T-helper 2 cell treated with Interferon-gamma antibody and Interleukin-4, amounts not matched to agents 100 ng/mL and 5 ng/mL, for 36 hours (primary cell): Measurements from ENCODE around the gene AFTPH. TPM values are rescaled to one million over a fixed set of nuclear protein-coding genes. Genes with fewer than 3 reads are reported as not detected.

Experiments
- intact Hi-C: fragments of 100-400 bp; cut with micrococcal nuclease; formaldehyde crosslinking; loops from one replicate; pipeline ENCODE4 v1.15.1; 2023
- total RNA-seq: library from RNA; stranded (reverse); gene quantifications from 2 replicates; pipeline ENCODE4 v1.2.3, GENCODE V29; 2022

Gene AFTPH
- total RNA-seq, 1 donor from 2014 or later = 31.7 TPM

DNA sequence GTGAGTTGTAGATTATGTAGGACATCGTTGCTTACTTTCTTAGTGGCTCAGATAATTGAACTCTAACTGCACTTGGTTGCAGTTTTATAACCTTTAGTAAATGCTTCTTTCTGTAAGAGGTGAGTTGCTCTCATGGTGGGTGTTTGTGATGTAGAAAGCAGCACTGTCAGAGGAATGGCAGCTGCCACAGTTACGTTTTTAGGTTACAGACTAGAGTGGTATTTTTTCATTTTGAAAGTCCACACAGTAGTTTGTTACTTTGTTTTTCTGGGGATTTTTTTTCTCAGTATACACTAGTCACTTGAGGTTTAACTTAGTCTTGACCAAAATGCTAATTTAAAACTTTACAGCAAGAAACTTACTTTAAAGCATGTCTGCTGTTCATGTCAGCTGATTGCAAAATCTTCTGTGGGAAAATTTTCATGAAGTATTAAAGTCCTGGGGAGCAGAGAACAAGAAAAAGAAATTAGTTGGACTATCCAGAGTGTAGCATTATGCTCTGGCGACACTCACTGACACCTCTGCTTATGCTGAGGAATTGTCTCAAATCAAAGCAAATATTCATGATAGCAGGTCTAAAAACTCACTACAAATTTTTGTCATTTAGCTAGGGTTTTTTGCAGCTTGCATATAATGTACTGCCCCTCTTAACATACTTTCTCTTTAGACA is 14.8 kb downstream of the AFTPH start:
- intact Hi-C loops = no loop called here

- intact Hi-C loops = no loop called here
Observed at GRCh38 chr2:64540615-64541014, 16.5 kb downstream of the AFTPH start.

DNA sequence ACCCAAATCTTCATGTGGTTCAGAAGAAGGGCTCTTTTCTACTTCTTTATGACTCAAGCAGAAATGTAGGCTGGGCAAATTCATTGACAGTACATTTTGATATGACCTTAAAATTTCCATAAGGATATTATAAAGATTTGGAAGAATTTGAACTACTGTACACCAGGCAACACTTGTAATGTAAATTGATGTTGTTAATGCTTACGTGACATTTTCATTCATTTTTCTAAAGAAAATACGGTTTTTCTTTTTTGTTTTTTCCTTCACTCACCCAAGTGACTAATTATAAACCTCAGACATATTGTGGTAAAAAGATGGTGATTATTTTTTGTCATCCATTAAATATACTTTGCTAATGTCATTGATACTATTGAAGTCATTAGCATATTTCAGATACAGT is 17.4 kb downstream of the AFTPH start:
- intact Hi-C loops = no loop called here

DNA sequence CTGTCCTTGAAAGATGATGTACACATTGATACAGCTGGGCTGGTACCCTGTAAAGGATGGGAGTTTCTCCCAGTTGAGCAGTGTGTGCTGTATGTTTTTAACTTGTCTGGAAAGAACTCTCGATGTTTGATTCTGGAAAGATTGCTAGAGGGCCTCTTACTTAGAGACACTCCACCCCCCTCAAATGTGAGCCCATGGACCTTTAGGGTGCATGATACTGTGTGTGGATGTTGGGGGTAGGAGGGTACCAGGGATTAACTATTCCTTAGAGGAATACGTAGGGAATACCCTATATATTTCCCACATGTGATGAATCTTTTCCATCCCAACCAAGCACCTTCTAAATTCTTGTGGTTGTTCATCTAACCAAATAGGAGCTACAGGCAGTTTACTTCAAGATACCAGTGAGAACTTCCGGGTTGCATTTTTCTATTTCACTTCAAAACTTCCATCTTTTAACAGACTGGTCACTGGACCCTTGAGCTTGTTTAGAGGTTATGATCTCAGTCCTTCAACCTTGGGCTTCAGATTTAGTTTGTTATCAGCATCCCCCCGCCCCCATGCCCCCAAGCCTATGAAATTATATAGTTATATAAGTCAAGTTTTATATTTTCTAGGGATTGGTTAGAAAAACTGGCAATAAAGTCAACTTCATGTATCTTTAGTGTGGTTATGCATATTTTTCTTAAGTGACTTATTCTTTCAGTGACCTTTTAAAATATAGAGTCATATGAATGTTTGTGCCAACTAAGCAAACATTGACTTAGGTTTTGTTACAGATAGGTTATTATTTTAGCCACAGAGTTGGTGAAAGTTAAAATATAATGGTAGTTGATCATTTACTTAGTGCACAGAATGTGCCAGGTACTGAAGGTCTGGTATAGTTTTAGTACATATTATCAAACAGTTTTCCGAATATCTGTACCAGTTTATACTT is 18.2 kb downstream of the AFTPH start:
- intact Hi-C loops = no loop called here

DNA sequence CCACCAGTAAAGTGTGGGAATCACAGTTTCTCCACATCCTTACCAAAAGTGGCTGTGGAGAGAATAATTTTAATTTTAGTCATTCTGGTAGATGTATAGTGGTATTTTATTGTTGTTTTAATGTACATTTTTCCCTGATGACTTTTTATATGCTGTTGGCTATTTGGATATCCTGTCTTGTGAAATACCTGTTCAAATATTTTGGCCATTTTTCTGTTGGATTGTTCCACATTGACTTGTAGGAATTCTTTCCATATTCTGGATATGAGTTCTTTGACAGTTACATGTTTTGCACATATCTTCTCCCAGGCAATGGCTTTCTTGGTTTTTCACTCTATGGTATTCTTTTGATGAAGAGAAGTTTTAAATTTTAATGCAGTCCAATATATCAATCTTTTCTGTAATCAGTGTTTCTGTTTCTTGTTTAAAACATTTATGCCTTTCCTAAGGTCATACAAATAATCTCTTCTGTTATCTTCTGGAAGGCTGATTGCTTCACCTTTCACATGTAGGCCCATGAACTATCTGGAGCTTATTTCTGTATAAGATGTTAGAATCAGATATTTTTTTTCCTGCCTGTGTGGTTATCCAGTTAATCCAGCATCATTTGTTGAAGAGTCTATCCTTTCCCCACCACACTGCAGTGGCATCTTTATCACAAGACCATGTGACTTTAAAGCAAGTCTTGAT is 19.0 kb downstream of the AFTPH start:
- intact Hi-C loops = no loop called here

DNA sequence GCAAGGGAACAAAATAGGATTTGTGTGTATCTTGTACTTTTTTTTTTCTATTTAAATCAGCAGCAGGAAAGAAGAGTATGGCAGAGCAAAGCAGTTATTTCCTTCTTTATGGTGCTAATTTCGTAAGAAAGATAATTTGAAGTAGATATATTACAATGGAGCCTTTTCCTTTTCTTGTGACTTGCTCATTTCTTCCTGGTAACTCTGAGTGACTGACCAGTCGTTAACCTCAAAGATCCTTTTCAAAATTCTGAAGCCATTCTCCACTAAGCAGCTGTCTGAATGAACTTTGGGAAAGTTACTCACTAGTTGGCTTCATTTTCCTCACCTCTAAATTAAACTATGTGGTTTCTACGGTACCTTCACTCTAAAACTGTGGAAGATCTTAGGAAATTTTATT is 24.6 kb downstream of the AFTPH start:
- intact Hi-C loops = no loop called here

DNA sequence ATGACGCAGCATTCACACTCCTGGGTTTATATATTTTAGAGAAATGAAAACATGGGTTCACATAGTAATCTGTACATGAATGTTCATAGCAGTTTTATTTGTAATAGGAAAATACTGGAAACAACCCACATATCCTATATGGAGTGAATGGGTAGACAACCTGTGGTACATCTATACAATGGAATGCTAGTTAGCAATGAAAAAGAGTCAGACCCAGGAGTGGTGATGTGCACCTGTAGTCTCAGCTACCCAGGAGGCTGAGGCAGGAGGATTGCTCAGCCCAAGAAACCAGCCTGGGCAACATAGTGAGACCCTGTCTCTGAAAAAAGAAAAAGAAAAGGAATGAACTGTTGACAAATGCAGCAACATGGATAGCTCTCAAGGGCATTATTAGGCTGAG is 25.9 kb downstream of the AFTPH start:
- intact Hi-C loops = no loop called here

DNA sequence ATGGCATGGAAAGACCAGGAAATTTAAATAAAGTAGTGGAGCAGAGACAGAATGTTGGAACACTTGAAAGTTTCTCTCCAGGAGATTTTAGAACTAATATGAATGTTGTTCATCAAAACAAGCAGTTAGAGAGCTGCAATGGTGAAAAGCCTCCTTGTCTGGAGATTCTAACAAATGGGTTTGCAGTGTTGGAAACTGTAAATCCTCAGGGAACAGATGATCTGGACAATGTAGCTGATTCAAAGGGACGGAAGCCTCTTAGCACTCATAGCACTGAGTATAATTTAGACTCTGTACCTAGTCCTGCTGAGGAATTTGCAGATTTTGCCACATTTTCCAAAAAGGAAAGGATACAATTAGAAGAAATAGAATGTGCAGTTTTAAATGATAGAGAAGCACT is 27.7 kb downstream of the AFTPH start:
- intact Hi-C loops = no loop called here

DNA sequence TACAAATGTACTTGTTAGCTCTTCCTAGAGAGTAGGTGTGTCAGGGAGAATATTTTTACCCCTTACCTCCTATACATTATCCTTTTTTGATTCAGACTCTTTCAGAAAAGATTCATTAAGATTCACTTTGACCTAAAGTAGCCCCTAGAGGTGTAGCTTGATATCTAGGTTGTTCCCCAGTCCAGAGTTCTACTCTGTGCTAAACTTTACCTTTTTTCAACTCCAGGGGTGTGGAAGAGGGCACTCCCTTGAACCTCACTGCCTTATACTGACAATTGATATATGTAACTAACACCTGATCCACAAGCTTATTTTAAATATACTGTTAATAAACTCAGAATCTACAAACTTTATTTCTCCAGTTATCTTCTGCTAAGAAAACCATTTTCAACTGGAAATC is 30.0 kb downstream of the AFTPH start:
- intact Hi-C loops = no loop called here

DNA sequence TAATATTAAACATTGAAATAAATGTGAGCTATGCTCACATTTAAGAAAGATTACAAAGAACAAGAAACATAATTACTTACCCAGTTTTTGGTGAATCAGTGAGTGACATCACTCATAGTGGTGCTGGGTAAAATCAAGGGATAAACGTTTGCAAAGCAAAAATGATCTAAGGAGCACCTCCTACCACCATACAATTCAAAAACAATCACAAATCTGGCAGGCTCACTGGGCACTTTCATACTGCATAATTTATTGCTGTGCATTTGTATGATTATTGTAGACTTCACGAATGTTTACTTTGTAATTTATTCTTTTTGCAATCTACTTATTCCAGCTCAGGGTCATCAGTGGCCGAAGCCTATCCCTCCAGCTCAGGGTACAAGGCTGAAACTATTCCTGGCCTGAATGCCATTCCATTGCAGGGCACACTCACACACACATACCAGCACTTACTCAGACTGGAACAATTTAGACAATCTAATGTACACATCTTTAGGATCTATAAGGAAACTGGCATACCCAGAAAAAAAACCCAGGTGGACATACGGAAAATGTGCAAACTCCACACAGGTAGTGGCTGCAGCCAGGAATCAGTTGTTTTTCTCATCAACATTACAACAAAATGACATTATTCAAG is 34.4 kb downstream of the AFTPH start:
- intact Hi-C loops = no loop called here

DNA sequence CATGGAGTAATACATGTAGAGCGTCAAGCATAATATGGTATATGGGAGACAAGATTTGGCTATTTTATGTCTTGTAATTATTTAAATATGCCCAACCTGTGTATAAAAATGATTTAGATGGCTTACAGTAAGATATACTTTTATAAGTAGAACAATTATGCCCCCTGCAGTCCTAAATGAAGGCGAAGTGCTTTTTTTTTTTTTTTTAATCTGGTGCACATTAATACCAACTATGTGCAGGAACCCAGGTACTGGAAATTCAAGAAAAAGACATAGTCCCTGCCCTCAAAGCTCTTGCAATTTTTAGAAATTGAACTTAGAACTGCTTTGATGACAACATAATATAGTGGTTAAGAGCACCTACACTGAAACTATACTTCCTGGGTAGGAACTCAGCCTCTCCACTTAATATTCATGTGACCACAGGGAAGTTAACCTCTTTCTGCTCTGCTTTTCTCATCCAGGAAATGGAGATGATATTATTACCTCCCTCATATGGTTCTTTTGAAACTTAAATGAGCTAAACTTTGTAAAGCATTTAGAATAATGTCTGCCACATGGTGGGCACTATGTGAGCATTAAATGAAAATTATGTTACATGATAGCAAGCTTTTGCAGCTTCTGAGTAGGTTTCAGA is 38.1 kb downstream of the AFTPH start:
- intact Hi-C loops = loop anchor here (1.0 to 2.0 kb wide), 4 partner anchors 40 to 513 kb away; no protein-coding TSS in a partner anchor

DNA sequence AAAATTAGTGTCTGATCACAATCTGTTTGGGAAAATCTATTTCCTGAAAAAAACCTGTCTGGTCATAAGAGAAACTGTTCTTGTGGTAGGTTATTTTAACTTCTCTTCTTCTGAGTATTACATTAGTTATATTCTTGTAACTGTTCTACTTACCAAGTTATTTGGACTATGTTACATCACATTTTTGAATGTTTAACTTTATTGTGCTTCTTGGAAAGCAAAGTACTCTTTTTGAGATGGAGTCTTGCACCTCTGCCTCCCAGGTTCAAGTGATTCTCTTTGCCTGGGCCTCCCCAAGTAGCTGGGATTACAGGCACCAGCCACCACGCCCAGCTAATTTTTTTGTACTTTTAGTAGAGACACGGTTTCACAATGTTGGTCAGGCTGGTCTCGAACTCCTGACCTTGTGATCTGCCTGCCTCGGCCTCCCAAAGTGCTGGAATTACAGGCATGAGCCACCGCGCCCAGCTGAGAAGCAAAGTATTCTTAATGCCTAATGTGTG is 39.4 kb downstream of the AFTPH start:
- intact Hi-C loops = loop anchor here (2.0 kb wide), 1 partner anchor 43 kb away; no protein-coding TSS in a partner anchor

- intact Hi-C loops = no loop called here
Observed at GRCh38 chr2:64565949-64566710, 42.0 kb downstream of the AFTPH start.

DNA sequence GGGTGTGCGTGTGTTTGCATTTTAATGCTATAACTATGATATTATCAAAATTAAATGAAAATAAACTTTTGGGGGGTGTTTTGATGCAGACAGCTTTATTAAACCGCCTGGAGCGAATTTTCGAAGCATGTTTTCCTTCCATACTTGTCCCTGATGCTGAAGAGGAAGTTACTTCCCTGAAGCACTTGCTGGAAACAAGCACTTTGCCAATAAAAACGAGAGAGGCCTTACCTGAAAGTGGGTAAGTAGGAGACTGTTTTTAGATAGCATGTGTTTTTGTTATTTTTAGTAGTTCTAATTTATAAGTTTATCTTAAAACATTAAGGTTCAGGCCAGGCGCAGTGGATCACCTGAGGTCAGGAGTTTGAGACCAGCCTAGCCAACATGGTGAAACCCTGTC is 43.3 kb downstream of the AFTPH start:
- intact Hi-C loops = no loop called here

- intact Hi-C loops = no loop called here
Observed at GRCh38 chr2:64568836-64569235, 44.7 kb downstream of the AFTPH start.

GRCh38 chr2:64574871-64575270 is 50.7 kb downstream of the AFTPH start:
- intact Hi-C loops = no loop called here

- intact Hi-C loops = no loop called here
Observed at GRCh38 chr2:64581018-64581417, 56.9 kb downstream of the AFTPH start.

GRCh38 chr2:64581777-64582539 is 57.8 kb downstream of the AFTPH start:
- intact Hi-C loops = no loop called here

GRCh38 chr2:64582774-64583340 is 58.7 kb downstream of the AFTPH start:
- intact Hi-C loops = no loop called here
